GM19193 (cell line): ENCODE data around the gene GSTM1.

Source experiments
- POLR2A ChIP-seq: IDR thresholded peaks from 4 replicates; pipeline ENCODE4 v1.6.1; 2011; ENCODE audit not compliant: insufficient read depth, insufficient read length; ENCODE audit errors: extremely low read depth

GSTM1 gene

DNA sequence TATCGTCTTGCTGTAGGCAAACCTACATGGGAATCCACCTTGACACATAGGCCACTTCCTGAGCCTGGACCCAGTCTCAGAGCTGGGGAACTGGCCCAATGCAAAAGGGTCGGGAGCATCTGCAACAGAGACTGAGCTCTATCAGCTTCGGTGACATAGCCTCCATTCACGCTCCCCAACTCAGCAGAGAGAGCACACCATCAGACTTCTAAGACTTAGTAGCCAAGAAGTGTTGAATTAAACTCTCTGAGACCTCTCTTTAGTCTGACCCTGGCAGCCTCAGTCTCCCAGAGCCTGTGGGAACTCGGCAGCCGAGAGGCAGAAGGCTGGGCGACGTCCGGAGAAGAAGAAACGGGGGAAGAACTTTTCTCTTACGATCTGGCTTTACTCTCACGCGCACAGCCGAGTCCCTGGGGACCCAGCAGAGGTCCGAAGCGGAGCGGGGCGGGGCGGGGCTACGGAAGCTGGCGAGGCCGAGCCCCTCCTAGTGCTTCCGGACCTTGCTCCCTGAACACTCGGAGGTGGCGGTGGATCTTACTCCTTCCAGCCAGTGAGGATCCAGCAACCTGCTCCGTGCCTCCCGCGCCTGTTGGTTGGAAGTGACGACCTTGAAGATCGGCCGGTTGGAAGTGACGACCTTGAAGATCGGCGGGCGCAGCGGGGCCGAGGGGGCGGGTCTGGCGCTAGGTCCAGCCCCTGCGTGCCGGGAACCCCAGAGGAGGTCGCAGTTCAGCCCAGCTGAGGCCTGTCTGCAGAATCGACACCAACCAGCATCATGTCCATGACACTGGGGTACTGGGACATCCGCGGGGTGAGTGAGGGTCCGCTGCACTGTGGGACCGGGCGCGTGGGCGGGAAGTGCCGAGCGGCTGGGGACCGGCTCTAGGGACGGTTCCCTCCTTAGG lies 31.8 kb upstream of the GSTM1 start, which contains the start of gene GSTM4:
Gene GSTM4 (plus strand): TSS at position 485 of the 905 bp plus-strand sequence. CDS start 291 bp downstream, at position 776.
- TF ChIP-seq POLR2A, result peak; percentile 64

DNA sequence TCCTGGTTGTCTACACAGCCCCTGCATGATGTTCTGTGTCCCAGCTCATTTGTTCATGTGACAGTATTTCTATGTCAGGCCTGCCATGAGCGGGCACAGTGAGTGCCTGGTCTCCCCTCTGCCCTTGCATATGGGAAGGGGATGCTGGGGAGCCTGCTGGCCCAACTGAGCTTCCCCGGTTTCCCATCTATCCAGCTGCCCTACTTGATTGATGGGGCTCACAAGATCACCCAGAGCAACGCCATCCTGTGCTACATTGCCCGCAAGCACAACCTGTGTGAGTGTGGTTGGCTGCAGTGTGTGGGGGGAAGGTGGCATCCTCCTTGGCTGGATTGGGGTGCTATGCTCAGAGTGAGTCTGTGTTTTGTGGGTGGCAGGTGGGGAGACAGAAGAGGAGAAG lies 30.2 kb upstream of the GSTM1 start:
- no peak for TF ChIP-seq POLR2A

DNA sequence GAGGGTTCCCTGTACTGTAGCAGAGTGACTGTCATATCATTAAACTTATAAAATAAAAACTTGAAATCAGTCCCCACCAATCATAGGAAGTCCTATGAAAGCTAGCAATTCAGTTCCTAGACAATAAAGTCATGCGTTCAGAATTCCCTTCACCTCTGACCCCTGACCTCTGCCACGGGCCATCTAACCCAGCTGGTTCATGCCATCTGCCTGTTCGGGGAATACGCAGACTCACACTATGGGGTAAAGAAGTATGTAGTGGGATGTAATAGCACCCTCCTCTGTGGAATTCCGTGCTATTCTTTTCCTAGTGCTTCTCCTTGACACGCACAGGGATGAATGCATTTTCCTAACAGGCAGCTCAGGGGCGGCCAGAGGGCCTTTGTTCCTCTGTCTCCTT lies 29.6 kb upstream of the GSTM1 start:
- TF ChIP-seq POLR2A, result no peak

DNA sequence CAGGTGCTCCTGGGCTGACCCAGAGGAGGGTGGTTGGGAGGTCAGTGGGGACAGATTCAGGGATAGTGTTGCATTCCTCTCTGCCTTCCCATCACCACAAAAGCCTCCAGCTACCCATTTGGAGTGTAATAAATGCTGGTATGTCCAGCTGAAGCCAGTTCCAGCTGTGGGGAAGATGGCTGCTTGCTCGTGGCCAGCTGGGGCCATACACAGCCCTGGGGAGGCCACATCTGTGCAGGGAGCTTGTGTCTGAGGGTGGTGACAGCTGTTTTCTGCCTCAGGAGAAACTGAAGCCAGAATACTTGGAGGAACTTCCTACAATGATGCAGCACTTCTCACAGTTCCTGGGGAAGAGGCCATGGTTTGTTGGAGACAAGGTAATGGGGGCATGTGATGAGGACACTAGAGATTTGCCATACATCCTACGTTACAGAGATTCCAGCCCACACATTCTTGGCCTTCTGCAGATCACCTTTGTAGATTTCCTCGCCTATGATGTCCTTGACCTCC lies 29.0 kb upstream of the GSTM1 start:
- TF ChIP-seq POLR2A, result no peak

DNA sequence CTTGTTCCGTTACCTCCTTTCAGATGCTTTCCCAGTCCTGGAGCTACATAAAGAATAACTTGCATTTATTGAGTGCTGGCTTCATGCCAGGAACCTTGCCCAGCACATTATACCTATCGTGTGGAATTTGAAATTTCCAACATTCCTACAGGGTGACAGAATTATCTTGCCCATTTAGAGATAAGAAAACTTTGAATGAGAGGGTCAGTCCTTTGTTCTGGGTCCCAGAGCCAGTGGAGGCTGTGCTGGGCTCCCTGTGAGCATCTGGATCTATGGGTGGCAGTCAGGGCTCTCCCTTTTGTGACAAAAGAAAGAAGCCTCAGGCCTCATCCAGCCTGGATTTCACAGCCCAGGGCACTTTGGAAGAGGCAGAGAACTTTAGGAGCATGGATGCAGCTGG lies 28.5 kb upstream of the GSTM1 start:
- TF ChIP-seq POLR2A, result no peak

DNA sequence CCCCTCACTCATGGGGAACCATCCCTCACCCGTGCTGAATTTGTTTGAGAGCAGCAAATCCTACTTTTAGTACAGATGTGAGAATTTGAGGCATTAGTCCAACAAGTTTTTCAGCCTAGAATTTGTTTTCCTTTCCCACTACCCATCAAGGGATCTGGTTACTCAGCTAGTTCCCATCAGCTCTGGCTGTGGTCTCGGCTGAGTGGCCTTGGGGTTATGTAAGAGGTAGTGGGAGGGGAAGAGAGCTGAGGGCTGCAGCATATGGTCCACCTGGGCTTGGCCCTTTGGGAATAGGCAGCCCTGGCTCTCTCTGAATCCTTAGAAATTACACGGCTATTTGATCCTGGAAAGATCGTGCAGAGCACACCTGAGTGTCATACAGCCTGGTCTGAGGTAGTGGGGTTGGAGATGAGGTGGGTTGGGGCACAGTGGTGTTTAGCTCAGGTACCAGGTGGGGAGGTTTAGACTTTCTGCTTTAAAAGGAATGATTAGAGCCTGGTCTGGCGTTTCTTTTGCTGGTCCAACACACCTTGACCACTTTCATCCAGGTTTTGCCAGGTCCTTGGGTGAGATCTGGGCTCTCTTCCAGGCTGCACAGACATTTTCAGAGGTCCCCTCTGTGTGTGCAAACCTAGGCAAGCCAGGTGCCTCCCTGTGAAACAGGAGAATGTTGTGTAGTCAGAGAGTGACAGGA lies 27.5 kb upstream of the GSTM1 start:
- TF ChIP-seq POLR2A, result no peak

DNA sequence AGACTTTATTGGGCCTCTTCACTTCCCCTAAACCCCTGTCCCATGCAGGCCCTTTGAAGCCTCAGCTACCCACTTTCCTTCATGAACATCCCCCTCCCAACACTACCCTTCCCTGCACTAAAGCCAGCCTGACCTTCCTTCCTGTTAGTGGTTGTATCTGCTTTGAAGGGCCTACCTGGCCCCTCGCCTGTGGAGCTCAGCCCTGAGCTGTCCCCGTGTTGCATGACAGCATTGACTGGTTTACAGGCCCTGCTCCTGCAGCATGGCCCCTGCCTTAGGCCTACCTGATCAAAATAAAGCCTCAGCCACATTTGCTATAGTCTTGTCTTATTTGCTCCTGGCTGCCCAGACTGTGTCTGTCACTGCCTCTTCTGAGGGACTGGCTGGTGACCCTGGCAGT lies 26.2 kb upstream of the GSTM1 start:
- TF ChIP-seq POLR2A, result no peak

DNA sequence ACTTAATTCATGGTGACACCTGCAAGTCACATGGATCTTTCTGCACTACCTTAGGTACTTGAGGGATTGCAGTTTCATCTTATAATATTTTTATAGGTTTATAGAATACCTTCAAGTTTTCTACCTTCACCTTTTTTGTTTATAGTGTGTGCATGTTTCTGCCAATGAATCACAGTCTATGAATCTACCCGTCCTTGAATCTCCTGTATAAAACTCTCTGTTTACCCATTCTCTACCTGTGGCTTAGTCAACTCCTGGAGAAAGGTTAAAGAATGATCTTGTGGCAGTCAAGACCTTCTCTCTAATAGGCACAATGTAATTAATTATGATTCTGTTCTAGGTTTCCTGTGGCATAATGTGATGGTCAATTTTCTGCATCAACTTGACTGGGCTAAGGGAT lies 22.9 kb upstream of the GSTM1 start:
- TF ChIP-seq POLR2A, result no peak

DNA sequence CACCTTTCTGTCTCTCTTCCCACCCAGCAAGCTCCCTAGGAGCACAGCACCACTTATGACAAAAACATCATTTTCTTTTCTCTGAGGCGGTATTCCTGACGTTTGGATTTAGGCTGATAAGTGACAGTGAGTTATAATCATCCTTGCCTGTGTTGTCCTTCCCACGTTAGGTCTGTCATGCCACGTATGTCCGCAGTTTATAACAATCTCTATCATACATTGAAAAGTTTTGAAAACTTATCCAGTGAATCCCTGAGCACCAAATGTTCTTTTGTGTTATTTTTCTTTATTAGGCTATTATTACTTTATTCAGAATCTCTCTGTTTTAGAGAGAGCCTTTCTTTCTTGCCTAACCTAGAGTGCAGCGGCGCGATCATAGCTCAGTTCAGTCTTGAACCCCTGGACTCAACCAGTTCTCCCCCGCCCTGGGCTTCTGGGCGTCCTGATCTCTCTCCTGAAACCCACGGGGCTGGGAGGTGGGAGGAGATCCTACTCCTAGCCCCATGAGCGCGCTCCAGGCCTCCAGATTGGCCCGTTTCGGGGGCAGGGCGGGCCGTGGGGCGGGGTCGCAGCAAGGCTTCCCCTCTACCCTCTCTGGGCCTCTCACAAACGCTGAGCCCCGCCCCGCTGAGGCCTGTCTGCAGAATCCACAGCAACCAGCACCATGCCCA lies 20.0 kb upstream of the GSTM1 start, which contains the start of gene GSTM2:
Gene GSTM2 (plus strand): TSS at position 606 of the 671 bp plus-strand sequence. CDS start 59 bp downstream, at position 665.
- no peak for TF ChIP-seq POLR2A

DNA sequence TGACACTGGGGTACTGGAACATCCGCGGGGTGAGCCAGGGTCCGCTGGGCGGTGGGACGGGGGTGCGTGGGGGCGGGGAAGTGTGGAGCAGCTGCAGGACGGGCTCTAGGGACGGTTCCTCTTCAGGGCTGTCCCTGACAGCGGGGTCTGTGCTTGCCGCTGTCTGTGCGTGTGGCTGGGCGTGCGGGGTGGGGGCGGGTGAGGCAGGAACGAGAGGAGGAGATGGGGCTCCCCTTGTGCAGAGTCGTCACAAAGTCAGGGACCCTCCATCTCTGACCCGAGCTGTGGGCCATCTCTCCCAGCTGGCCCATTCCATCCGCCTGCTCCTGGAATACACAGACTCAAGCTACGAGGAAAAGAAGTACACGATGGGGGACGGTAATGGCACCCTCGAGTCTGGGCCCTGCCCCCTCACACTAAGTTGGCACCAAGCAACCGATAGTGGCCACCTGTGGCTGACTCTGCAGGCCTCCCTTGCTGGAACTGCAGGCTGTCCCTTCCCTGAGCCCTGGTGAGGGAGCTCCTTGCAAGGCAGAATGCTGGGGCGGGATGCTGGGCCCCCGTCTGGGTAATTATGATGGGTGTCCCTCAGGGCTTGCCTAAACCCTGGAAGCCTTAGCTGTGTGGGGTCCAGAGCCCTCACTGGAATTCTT lies 19.4 kb upstream of the GSTM1 start:
- no peak for TF ChIP-seq POLR2A

DNA sequence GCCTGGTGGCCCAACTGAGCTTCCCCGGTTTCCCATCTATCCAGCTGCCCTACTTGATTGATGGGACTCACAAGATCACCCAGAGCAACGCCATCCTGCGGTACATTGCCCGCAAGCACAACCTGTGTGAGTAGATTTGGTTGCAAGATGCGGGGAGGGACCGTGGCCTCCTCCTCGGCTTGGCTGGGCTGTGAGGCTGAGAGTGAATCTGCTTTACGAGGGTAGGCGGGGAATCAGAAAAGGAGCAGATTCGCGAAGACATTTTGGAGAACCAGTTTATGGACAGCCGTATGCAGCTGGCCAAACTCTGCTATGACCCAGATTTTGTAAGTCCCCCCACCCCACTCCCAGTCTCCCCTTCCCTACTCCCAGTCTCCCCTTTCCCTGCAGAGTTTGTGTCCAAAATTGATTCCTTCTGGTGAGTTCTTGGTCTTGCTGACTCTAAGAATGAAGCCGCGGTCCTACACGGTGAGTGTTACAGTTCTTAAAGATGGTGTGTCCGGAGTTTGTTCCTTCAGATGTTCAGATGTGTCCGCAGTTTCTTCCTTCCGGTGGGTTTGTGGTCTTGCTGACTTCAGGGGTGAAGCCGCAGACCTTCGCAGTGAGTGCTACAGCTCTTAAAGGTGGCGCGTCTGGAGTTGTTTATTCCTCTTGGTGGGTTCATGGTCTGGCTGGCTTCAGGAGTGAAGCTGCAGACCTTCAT lies 18.2 kb upstream of the GSTM1 start:
- TF ChIP-seq POLR2A, result no peak

DNA sequence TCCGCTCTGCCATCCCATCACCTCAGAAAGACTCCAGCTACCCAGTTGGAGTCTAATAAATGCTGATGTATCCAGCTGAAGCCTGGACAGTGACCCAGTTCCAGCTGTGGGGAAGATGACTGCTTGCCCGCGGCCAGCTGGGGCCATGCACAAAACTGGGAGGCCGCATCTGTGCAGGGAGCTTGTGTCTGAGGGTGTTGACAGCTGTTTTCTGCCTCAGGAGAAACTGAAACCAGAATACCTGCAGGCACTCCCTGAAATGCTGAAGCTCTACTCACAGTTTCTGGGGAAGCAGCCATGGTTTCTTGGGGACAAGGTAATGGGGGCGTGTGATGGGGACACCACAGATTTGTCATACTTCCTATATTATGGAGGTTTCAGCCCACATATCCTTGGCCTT lies 16.6 kb upstream of the GSTM1 start:
- no peak for TF ChIP-seq POLR2A

DNA sequence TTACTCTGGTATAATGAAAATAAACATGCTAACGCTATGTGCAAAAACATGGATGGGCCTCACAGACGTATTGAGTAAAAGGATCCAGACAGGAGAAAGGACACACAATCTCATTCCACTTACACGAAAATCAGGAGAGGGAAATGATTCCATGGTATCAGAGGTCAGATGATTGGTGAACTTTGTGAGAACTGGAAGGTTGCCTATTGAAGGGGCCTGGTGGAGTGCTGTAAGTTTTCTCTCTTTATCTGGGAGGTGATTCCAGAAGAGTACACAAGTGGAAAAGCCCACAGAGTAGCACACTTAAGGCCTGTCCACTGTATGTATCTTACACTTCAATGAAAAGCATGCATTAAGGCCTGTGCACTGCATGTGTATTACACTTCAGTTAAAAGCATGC lies 10.2 kb upstream of the GSTM1 start:
- TF ChIP-seq POLR2A, result no peak

DNA sequence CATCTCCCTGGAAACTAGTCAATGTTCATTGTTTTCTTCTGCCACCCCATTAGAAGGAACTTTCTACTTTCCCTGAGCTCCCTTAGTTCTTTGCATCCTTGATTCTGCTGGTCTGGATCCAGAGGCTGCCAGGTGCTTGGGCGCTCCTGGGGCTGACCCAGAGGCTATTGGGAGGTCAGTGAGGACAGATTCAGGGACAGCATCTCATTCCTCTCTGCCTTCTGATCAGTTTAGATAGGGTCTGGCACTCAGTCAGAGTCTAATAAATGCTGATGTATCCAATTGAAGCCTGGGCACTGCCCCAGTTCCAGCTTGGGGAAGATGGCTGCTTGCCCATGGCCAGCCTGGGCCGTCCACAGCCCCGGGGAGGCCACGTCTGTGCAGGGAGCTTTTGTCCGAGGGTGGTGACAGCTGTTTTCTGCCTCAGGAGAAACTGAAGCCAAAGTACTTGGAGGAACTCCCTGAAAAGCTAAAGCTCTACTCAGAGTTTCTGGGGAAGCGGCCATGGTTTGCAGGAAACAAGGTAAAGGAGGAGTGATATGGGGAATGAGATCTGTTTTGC lies 2.3 kb downstream of the GSTM1 start:
- no peak for TF ChIP-seq POLR2A
